HG02798 (cell line): Measurements from ENCODE around the gene CUZD1.
"Not testable (repeated sequence)": the region's sequence is repeated elsewhere in the genome, so short reads cannot be mapped to it uniquely, and the experiment has no call there.

Source experiments
- ATAC-seq: cut with Tn5 transposase; IDR thresholded peaks from one replicate; pipeline ENCODE4 v1.9.1; 2021; ENCODE audit warnings: mild to moderate bottlenecking; ENCODE audit not compliant: unreplicated experiment, poor library complexity

CUZD1 gene

DNA sequence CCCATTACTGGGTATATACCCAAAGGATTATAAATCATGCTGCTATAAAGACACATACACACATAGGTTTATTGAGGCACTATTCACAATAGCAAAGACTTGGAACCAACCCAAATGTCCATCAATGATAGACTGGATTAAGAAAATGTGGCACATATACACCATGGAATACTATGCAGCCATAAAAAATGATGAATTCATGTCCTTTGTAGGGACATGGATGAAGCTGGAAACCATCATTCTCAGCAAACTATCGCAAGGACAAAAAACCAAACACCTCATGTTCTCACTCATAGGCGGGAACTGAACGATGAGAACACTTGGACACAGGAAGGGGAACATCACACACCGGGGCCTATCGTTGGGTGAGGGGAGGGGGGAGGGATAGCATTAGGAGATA is 12.4 kb upstream of the CUZD1 start:
- not testable (repeated sequence) for ATAC-seq

GRCh38 chr10:122856902-122857301 is 11.2 kb upstream of the CUZD1 start:
- no peak for ATAC-seq

DNA sequence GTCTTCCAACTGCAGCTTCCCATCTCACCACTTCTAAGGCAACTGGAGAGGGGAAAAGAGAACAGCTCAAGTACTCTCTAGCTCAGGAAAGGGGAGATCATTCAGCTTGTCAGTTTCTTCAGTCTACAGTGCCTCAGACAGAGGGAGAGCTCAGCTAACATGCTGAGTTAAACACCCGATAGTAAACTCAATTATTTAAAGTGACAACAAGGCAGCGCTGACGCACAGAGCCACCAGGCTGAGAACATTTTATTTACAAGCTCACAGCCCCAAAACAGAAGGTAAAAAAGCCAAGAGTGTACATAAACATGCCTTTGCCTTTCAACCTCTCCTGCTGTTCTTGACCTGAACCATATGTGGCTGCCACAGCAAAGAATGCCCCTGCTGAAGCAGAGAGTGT is 10.1 kb upstream of the CUZD1 start:
- no peak for ATAC-seq

DNA sequence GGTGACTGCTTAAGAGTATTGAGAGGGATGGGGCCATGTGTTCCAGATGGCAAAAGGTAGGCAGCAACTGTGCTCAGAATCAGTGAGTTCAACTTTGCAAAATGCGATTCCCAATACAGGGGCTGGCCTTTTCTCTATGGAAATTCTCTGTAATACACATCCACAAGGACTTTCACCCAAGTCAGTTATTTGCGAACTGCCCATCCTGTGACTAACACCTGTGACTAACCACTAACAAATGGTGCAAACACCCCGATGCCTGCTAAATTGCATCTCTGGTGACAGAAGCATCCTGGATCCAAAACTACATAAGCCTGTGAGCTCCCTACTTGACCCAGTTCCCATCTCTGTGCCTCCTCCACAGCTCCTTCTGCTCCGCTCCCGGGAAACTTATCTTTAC is 9.0 kb upstream of the CUZD1 start:
- no peak for ATAC-seq

DNA sequence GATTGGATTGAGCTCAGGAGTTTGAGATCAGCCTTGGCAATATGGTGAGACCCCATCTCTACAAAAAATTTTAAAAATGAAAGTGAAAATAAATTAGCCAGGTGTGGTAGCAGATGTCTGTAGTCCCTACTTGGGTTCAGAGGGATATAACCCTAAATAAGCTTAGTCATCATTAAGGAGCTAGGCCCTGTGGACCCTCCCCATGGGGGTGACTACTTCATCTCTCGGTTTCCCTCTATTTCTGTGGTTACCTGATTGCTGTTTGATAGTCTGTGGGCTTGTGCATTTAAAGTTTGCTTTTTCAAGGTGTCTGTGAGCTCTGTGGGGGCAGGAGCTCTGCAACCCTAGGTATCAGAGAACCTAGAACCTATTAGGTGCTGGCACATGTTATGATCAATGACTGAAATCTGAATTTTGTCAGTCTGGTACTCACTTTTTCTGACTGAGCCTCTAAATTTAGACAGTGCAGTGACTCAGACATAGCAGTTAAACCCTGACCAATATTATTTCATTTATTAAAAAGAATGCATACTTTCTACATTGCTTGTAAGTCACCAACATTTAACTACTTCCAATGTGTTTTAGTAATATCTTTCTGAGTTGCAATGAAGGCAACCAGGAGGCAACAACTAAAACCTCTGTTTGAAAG is 8.1 kb upstream of the CUZD1 start:
- no peak for ATAC-seq

- ATAC-seq: no peak
Measured at GRCh38 chr10:122852261-122852660, 6.6 kb upstream of the CUZD1 start.

- no peak for ATAC-seq
Measured at GRCh38 chr10:122850705-122851640, 5.3 kb upstream of the CUZD1 start.

DNA sequence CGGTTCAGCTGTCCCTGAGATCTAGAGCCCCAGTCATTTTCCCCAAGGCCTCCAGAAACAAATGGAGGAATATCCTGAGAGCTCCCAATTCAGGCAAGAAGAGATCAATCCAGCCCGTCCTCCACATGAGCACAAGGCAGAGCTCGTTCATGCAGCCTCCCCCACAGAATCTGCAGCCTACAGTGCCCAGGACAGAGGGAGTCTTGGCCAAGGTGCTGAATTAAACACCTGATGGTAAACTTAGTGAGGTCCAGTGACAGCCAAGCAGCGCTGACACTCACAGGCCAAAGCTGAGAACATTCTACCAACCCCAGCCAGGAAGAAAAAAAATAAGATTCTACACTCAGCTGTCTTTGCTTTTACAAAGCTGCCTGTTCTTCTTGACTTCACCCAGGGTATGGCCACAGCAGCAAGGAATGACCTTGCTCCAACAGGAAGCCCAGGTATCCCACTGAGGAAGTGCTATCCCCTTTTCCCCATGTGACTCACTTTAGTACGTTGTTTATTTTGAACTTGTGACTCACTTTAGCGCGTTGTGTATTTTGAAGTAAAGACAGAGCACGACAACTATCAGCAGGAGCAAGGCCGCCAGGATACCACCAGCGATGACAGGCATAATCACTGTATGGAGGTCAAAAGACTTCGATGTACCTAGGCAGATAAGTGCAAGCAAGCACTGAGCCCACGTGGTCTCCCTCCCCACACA is 4.4 kb upstream of the CUZD1 start:
- ATAC-seq: no peak

- no peak for ATAC-seq
Measured at GRCh38 chr10:122849090-122849489, 3.4 kb upstream of the CUZD1 start.

DNA sequence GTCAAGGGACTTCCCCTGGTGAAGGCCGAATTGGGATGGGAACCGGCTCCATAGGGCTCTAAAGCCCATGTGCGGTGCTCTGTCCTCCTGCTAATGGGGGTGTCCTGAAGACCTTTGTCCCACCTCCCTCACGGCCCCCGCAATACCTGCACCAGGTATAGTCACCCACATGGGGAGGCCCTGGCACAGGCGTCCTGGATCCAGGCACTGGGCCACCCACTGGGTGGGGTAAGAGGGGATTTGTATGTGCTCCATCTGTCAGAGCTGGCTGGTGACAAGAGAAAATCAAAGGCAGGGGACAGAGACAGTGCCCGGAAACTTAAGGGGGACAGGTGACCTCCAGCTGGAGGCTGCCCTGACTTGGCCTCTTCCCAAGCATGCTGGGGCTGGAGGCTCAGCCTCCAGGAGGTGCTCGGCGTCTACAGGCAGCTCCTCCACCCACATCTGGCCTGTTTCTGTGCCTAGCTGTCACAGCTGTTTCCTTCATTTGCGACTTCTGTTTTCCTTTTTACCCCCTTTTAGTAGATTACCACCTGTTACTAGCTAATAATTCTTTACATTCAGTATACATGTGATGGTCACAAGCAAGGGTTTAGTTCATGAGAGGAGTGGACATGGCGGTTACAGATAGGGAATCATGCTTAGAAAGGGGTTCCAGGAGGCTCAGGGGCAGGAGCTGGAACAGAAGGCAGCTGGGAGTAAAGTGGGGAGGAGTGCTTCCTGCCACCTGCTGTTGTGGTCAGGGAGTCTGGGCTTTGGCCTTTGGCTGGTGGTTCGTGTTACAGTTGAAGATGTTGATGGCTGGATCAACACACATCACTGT is 2.3 kb upstream of the CUZD1 start:
- no peak for ATAC-seq

GRCh38 chr10:122844146-122844545 is 1.5 kb downstream of the CUZD1 start:
- no peak for ATAC-seq

DNA sequence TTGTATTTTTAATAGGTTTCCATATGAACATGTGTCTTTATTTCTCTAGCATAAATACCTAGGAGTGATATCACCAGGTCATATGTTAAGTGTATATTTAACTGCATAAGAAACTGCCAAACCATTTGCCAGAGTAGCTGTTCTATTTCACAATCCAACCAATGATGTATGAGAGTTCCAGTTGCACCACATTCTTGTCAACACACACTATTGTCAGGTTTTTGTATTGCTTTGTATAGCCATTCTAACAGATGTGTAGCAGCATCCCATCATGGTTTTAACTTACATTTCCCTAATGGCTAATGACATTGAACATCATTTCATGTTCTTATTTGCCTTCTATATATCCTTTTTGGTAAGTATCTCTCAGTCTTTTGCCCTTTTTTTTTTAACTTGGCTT is 4.1 kb downstream of the CUZD1 start:
- ATAC-seq: no peak

- no peak for ATAC-seq
Measured at GRCh38 chr10:122839505-122839904, 6.2 kb downstream of the CUZD1 start.

- no peak for ATAC-seq
Measured at GRCh38 chr10:122838880-122839279, 6.8 kb downstream of the CUZD1 start.

DNA sequence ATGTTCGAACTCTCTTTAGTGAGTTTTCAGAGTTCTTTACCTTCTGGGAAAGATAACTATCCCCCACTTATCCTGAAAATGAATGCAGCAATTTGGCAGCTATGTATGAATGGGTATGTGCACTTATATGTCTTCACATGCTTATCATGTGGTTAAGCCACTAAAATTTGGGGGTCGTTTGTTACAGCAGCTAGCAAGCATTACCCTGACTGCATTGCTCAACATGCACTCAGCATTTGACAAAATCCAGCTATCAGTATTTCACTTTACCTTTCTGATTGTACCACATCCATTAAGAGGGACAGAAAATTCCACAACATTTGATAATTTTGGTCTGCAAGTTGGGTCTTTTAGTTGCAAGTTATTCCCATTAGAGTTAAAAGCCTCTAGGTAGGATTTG is 9.7 kb downstream of the CUZD1 start:
- ATAC-seq: no peak

DNA sequence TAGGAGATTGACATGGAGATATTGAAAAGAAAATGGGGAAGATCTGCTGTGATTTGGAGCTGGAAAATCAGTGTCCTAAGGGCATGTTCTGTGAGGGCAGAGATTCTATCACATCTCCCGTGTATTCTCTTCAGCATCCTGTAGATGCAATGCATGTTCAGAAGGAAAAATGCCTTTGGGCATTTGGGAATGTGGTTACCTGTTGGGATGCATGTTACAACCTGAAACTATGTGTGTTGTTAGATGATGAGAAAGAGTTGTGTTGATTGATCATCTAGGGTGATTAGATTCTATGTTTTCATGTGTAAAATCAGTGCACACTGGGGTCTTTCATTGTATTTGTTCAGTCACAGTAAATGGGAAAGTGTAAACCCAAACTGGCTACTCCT is 14.7 kb downstream of the CUZD1 start:
- ATAC-seq: no peak

- ATAC-seq: no peak
Measured at GRCh38 chr10:122830273-122830964, 15.2 kb downstream of the CUZD1 start.

- ATAC-seq: no peak
Measured at GRCh38 chr10:122829454-122829853, 16.2 kb downstream of the CUZD1 start.

DNA sequence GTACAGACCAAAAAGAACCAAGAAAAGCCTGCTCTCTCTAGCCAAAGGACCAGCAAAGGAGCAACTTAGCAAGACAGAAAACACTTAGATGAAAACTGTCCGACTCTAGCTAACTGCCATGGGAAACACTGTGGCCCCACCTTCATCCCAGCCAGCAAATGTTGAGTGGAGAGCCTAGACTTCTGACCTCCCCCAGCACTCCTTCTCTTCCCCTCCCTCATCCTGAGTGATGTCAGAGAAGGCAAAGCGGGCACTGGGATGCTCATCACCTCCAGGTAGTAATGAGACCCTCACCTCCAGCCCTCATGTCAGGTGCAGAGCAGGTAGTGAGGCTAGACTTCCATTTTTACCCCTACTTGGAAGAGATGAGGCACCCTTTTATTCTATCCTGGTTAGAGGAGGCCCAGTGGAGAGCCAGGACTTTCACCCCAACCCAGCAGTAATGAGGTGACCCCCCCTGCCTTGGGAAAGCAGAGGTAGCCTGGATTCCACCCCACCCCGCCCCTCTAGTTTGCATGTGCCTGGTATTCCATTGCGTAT is 16.9 kb downstream of the CUZD1 start:
- ATAC-seq: no peak
